ENCODE measurements around the gene EPB41L3. TPM values are rescaled to one million over a fixed set of nuclear protein-coding genes. Genes with fewer than 3 reads are reported as not detected.

The EPB41L3 gene
- total and polyA plus RNA-seq, 10 of the 15 experiments (the other 5 are each of a cell fraction or from before 2014, with no cell fraction given) = 0.11 to 0.69 (median 0.23) TPM; not detected in 6

DNA sequence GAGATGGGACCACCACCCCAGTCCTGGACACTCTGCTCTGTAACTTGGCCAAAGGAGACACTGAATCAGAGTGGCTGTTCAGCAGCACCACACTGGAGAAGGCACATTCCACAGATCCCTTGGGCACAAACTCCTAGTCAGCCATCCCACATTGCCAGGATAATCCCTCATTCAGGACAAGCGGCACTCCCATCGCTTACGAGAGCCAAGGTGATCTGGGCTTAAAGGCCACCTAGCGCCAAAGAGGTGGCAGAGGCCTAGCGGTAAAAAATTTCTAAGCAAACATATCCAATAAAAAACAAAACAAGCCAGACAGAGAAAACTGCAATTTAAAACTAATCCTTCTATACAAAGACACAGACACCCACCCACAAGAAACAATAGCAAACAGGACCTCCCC, 62.2 kb downstream of the EPB41L3 start:
- ChIA-PET RAD21 (ENCODE audit: unreplicated experiment) (no interaction called here), CTCF (interaction anchor here (0.7 kb wide), 1 partner anchor 10 kb away, joined by 3 read pairs; no protein-coding TSS in a partner anchor), POLR2A (no interaction called here), SMC1A (ENCODE audit: uncharacterized antibody, unreplicated experiment) (no interaction called here)
- H3K36me3 ChIP-seq (ENCODE audit: control insufficient read depth in 2 of 2, insufficient read depth in 2 of 2, low read length in 1 of 2) = no peaks in the 10 kb centered on the region
- no peak for DNase-seq (ENCODE audit: low read depth, low spot score)
- ATAC-seq = no peak
- no TSS peak for BruUV-seq (replicated peaks)
- H3K79me2 ChIP-seq (ENCODE audit: control insufficient read depth, insufficient read depth, low read length) = no peaks in the 10 kb centered on the region
- H3K9me3 ChIP-seq (replicated peaks; ENCODE audit: control insufficient read depth, insufficient read depth, low read length) = no peaks in the 10 kb centered on the region
- no peaks in the 10 kb centered on the region for H4K20me1 ChIP-seq (ENCODE audit: control insufficient read depth, insufficient read depth)
- no peak overlapping the region for H3K4me2 ChIP-seq (ENCODE audit: control insufficient read depth, insufficient read depth)
- H3K4me1 ChIP-seq (ENCODE audit: control insufficient read depth, insufficient read depth, low read length) = no peaks in the 10 kb centered on the region
- 92% methylated on average over 5 of the region's 5 CpGs for WGBS (ENCODE audit: insufficient coverage, insufficient replicate concordance, low lambda C conversion rate, missing lambda C conversion rate)
- FAIRE-seq = no peak
- H3K27me3 ChIP-seq (replicated peaks in 1 of 2; ENCODE audit: control insufficient read depth in 2 of 2, insufficient read depth in 2 of 2, low read length in 1 of 2) = no peaks in the 10 kb centered on the region; a peak in 1 of 4 replicates
- no peak overlapping the region for H3K27ac ChIP-seq (ENCODE audit: control insufficient read depth, insufficient read depth)
- no peak overlapping the region for H3K9ac ChIP-seq (ENCODE audit: control insufficient read depth, insufficient read depth, low read length)
- no peak for TF ChIP-seq MEF2A (IDR thresholded peaks at IDR 0.05; ENCODE audit: insufficient read depth, low read depth, low read length)
- TF ChIP-seq, protein P1, sequence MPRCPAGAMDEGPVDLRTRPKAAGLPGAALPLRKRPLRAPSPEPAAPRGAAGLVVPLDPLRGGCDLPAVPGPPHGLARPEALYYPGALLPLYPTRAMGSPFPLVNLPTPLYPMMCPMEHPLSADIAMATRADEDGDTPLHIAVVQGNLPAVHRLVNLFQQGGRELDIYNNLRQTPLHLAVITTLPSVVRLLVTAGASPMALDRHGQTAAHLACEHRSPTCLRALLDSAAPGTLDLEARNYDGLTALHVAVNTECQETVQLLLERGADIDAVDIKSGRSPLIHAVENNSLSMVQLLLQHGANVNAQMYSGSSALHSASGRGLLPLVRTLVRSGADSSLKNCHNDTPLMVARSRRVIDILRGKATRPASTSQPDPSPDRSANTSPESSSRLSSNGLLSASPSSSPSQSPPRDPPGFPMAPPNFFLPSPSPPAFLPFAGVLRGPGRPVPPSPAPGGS (IDR thresholded peaks at IDR 0.05; ENCODE audit: borderline replicate concordance, insufficient read depth, low read depth, low read length, poor library complexity, severe bottlenecking) = no peak
- TF ChIP-seq, protein P2, sequence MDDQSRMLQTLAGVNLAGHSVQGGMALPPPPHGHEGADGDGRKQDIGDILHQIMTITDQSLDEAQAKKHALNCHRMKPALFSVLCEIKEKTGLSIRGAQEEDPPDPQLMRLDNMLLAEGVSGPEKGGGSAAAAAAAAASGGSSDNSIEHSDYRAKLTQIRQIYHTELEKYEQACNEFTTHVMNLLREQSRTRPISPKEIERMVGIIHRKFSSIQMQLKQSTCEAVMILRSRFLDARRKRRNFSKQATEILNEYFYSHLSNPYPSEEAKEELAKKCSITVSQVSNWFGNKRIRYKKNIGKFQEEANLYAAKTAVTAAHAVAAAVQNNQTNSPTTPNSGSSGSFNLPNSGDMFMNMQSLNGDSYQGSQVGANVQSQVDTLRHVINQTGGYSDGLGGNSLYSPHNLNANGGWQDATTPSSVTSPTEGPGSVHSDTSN (IDR thresholded peaks at IDR 0.05; ENCODE audit: insufficient replicate concordance, low read depth, low read length) = no peak
- no peak for TF ChIP-seq YBX1 (IDR thresholded peaks at IDR 0.05)
- TF ChIP-seq SMARCA5 (IDR thresholded peaks at IDR 0.05) = no peak
- TF ChIP-seq LARP7 (IDR thresholded peaks at IDR 0.05) = no peak
- no peak for TF ChIP-seq EP300 (IDR thresholded peaks at IDR 0.05; ENCODE audit: borderline replicate concordance in 1 of 2, control insufficient read depth in 1 of 2, low read depth in 2 of 2, low read length in 2 of 2)
- no peak for TF ChIP-seq IRF4 (IDR thresholded peaks at IDR 0.05; ENCODE audit: low read depth, low read length)
- no peak for TF ChIP-seq RFX5 (IDR thresholded peaks at IDR 0.05; ENCODE audit: low read depth, low read length)
- TF ChIP-seq, protein P3, sequence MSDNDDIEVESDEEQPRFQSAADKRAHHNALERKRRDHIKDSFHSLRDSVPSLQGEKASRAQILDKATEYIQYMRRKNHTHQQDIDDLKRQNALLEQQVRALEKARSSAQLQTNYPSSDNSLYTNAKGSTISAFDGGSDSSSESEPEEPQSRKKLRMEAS (IDR thresholded peaks at IDR 0.05; ENCODE audit: low read depth, low read length) = no peak
- no peak for TF ChIP-seq SP1 (IDR thresholded peaks at IDR 0.05; ENCODE audit: low read depth, low read length)
- TF ChIP-seq IKZF2 (IDR thresholded peaks at IDR 0.05) = no peak
- TF ChIP-seq, protein P4, sequence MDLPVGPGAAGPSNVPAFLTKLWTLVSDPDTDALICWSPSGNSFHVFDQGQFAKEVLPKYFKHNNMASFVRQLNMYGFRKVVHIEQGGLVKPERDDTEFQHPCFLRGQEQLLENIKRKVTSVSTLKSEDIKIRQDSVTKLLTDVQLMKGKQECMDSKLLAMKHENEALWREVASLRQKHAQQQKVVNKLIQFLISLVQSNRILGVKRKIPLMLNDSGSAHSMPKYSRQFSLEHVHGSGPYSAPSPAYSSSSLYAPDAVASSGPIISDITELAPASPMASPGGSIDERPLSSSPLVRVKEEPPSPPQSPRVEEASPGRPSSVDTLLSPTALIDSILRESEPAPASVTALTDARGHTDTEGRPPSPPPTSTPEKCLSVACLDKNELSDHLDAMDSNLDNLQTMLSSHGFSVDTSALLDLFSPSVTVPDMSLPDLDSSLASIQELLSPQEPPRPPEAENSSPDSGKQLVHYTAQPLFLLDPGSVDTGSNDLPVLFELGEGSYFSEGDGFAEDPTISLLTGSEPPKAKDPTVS (IDR thresholded peaks at IDR 0.05; ENCODE audit: low read depth, low read length) = no peak
- intact Hi-C loops (cut with micrococcal nuclease; ENCODE audit: unreplicated experiment) (no loop called here), in situ Hi-C loops (cut with MboI) (no loop called here)
- H2AFZ ChIP-seq (ENCODE audit: control insufficient read depth, low read depth, low read length) = no peak overlapping the region
- H3K4me3 ChIP-seq = no peak overlapping the region

Measured in GM12878 (cell line).